ENCODE measurements around the gene ZNF593.

The ZNF593 gene

GRCh38 chr1:26164036-26164860 is 5.5 kb upstream of the ZNF593 start:
- DNase-seq (ENCODE audit: low read depth): no peak
- H3K4me3 ChIP-seq (ENCODE audit: low read depth, low read length): peak overlapping the region; percentile 21; the same call in 1 of the 2 replicates
- peak; percentile 57 for TF ChIP-seq CTCF (IDR thresholded peaks at IDR 0.05; ENCODE audit: control insufficient read depth, extremely low read depth, insufficient read depth)

- TF ChIP-seq CTCF (IDR thresholded peaks at IDR 0.05; ENCODE audit: control insufficient read depth, extremely low read depth, insufficient read depth): no peak
- H3K4me3 ChIP-seq (ENCODE audit: low read depth, low read length): no peak overlapping the region
- no peak for DNase-seq (ENCODE audit: low read depth)
Observed at GRCh38 chr1:26164861-26165842, 4.6 kb upstream of the ZNF593 start.

GRCh38 chr1:26166719-26167281 is 2.9 kb upstream of the ZNF593 start:
- no peak for TF ChIP-seq CTCF (IDR thresholded peaks at IDR 0.05; ENCODE audit: control insufficient read depth, extremely low read depth, insufficient read depth)
- no peak for DNase-seq (ENCODE audit: low read depth)
- H3K4me3 ChIP-seq (ENCODE audit: low read depth, low read length): no peak overlapping the region

- DNase-seq (ENCODE audit: low read depth): no peak
- TF ChIP-seq CTCF (IDR thresholded peaks at IDR 0.05; ENCODE audit: control insufficient read depth, extremely low read depth, insufficient read depth): no peak
Observed at GRCh38 chr1:26168410-26169197, 1.1 kb upstream of the ZNF593 start, which contains the start of gene C1orf232. Gene C1orf232 (minus strand): TSS chr1:26168963. CDS start chr1:26168499, 464 bp downstream.

GRCh38 chr1:26169198-26169554 is 532 bp upstream of the ZNF593 start:
- TF ChIP-seq CTCF (IDR thresholded peaks at IDR 0.05; ENCODE audit: control insufficient read depth, extremely low read depth, insufficient read depth): no peak
- peak overlapping the region; percentile 78 for H3K4me3 ChIP-seq (ENCODE audit: low read depth, low read length)
- DNase-seq (ENCODE audit: low read depth): no peak

More at GRCh38 chr1:26168410-26169197, 1.1 kb upstream of the ZNF593 start, which contains the start of gene C1orf232:
- H3K4me3 ChIP-seq (ENCODE audit: low read depth, low read length): peak within 1 kb of the TSS; percentile 78

- peak overlapping the region; percentile 78 for H3K4me3 ChIP-seq (ENCODE audit: low read depth, low read length)
- no peak for TF ChIP-seq CTCF (IDR thresholded peaks at IDR 0.05; ENCODE audit: control insufficient read depth, extremely low read depth, insufficient read depth)
Observed at GRCh38 chr1:26170472-26170821, 739 bp downstream of the ZNF593 start.

More at GRCh38 chr1:26170472-26170821, 739 bp downstream of the ZNF593 start:
- DNase-seq (ENCODE audit: low read depth): no peak

All from LNCaP clone FGC (cell line).